Astrocyte (in vitro differentiated cells and primary cell): ENCODE results near the gene CIAO2B. TPM values are rescaled to one million over a fixed set of nuclear protein-coding genes. Genes with fewer than 3 reads are reported as not detected.

Source experiments
- DNase-seq: peaks from one replicate; pipeline ENCODE4 v3.0.0-alpha.2; 2010; ENCODE audit warnings: low read depth
- FAIRE-seq: peaks from 2 replicates; lab custom pipeline; 2011; peaks lifted over from hg19 to GRCh38; lab: Jason Lieb, UNC
- H2AFZ ChIP-seq: 2 replicates; pipeline ENCODE4 v1.6.0; 2012; ENCODE audit warnings: low read depth, low read length, inconsistent platforms
- H3K27ac ChIP-seq: 2 replicates; pipeline ENCODE4 v1.5.1; 2011; ENCODE audit warnings: low read depth, low read length, inconsistent platforms
- H3K27me3 ChIP-seq: 2 replicates; pipeline ENCODE4 v1.6.0; 2011; ENCODE audit warnings: low read length, inconsistent platforms; ENCODE audit not compliant: insufficient read depth
- H3K36me3 ChIP-seq: 2 replicates; pipeline ENCODE4 v1.5.1; 2011; ENCODE audit warnings: low read length, inconsistent platforms; ENCODE audit not compliant: insufficient read depth
- H3K4me1 ChIP-seq: 2 replicates; pipeline ENCODE4 v1.5.1; 2011; ENCODE audit warnings: low read length, inconsistent platforms; ENCODE audit not compliant: insufficient read depth
- H3K4me2 ChIP-seq: 2 replicates; pipeline ENCODE4 v1.6.0; 2012; ENCODE audit warnings: low read length, inconsistent platforms
- H3K4me3 ChIP-seq: 2 replicates; pipeline ENCODE4 v1.5.1; 2011; ENCODE audit warnings: low read depth, mild to moderate bottlenecking, low read length, inconsistent platforms; ENCODE audit not compliant: insufficient read depth
- H3K79me2 ChIP-seq: 2 replicates; pipeline ENCODE4 v1.6.0; 2012; ENCODE audit warnings: mild to moderate bottlenecking, low read length, inconsistent platforms; ENCODE audit not compliant: insufficient read depth
- H3K9ac ChIP-seq: 2 replicates; pipeline ENCODE4 v1.6.0; 2012; ENCODE audit warnings: mild to moderate bottlenecking, low read length, inconsistent platforms
- H3K9me3 ChIP-seq: 2 replicates; pipeline ENCODE4 v1.5.1; 2012; ENCODE audit warnings: low read depth, mild to moderate bottlenecking, low read length, inconsistent platforms; ENCODE audit not compliant: insufficient read depth
- H4K20me1 ChIP-seq: 2 replicates; pipeline ENCODE4 v1.6.0; 2012; ENCODE audit warnings: low read length, inconsistent platforms; ENCODE audit not compliant: insufficient read depth
- H3K27ac Mint-ChIP-seq: one replicate; pipeline ENCODE4 v1.8.0; 2021; ENCODE audit warnings: mild to moderate bottlenecking, mixed read lengths; ENCODE audit not compliant: unreplicated experiment
- H3K27me3 Mint-ChIP-seq: one replicate; pipeline ENCODE4 v1.8.0; 2021; ENCODE audit warnings: low read depth, mixed read lengths; ENCODE audit not compliant: unreplicated experiment
- H3K36me3 Mint-ChIP-seq: one replicate; pipeline ENCODE4 v1.8.0; 2021; ENCODE audit warnings: low read depth, mixed read lengths; ENCODE audit not compliant: unreplicated experiment
- H3K4me1 Mint-ChIP-seq: one replicate; pipeline ENCODE4 v1.8.0; 2021; ENCODE audit warnings: low read depth, mixed read lengths; ENCODE audit not compliant: unreplicated experiment
- H3K4me3 Mint-ChIP-seq: one replicate; pipeline ENCODE4 v1.8.0; 2021; ENCODE audit warnings: mild to moderate bottlenecking, moderate library complexity, mixed read lengths; ENCODE audit not compliant: unreplicated experiment
- H3K9me3 Mint-ChIP-seq: one replicate; pipeline ENCODE4 v1.8.0; 2021; ENCODE audit warnings: mild to moderate bottlenecking, mixed read lengths; ENCODE audit not compliant: unreplicated experiment
- CTCF ChIP-seq: IDR thresholded peaks from 2 replicates; pipeline ENCODE4 v1.5.1; 2011; ENCODE audit warnings: low read depth, mild to moderate bottlenecking, inconsistent platforms, low read length, moderate library complexity; ENCODE audit not compliant: insufficient read depth
- EZH2 ChIP-seq: IDR thresholded peaks from 2 replicates; pipeline ENCODE4 v1.6.1; 2012; ENCODE audit warnings: mild to moderate bottlenecking, low read length, inconsistent platforms; ENCODE audit not compliant: insufficient read depth
- total RNA-seq: library from RNA; stranded (reverse); gene quantifications from 2 replicates; pipeline ENCODE4 v1.2.1, GENCODE V29; 2021

The CIAO2B gene
- total RNA-seq, 1 donor from 2014 or later: 75.6 TPM

GRCh38 chr16:66919569-66920298 lies 14.5 kb downstream of the CIAO2B start:
- DNase-seq (no peak), FAIRE-seq (no peak)
- no peak overlapping the region for H2AFZ ChIP-seq
- Mint-ChIP-seq H3K27ac (no peak overlapping the region), H3K36me3 (peaks cover 7% of the 10 kb centered on the region), H3K27me3 (peaks cover 76% of the 10 kb centered on the region), H3K4me3 (no peak overlapping the region), H3K9me3 (peaks cover 4% of the 10 kb centered on the region), H3K4me1 (peaks cover 3% of the 10 kb centered on the region)
- TF ChIP-seq CTCF: no peak
- TF ChIP-seq EZH2: no peak
- peaks cover 34% of the 10 kb centered on the region for H3K27me3 ChIP-seq
- H4K20me1 ChIP-seq: peaks cover 15% of the 10 kb centered on the region
- H3K4me3 ChIP-seq: no peak overlapping the region
- no peak overlapping the region for H3K4me2 ChIP-seq
- peaks cover 7% of the 10 kb centered on the region for H3K4me1 ChIP-seq
- H3K9ac ChIP-seq: no peak overlapping the region
- no peaks in the 10 kb centered on the region for H3K9me3 ChIP-seq
- H3K79me2 ChIP-seq: no peaks in the 10 kb centered on the region
- no peaks in the 10 kb centered on the region for H3K36me3 ChIP-seq
- H3K27ac ChIP-seq: no peak overlapping the region

GRCh38 chr16:66918803-66919568 lies 15.2 kb downstream of the CIAO2B start, which contains the start of gene CDH16:
CDH16 (minus strand) TSS chr16:66918885; CDS start chr16:66918065, 820 bp downstream.
- peaks cover 12% of the 10 kb centered on the region for H4K20me1 ChIP-seq
- H2AFZ ChIP-seq: no peak within 1 kb of the TSS
- H3K4me3 ChIP-seq: no peak within 1 kb of the TSS
- H3K36me3 Mint-ChIP-seq: peaks cover 7% of the 10 kb centered on the region
- H3K4me1 ChIP-seq: peaks cover 6% of the 10 kb centered on the region
- H3K27ac ChIP-seq: no peak within 1 kb of the TSS
- DNase-seq (no peak), FAIRE-seq (no peak)
- H3K9me3 ChIP-seq: no peaks in the 10 kb centered on the region
- H3K4me2 ChIP-seq: no peak within 1 kb of the TSS
- H3K9ac ChIP-seq: no peak within 1 kb of the TSS
- H3K4me1 Mint-ChIP-seq: peaks cover 3% of the 10 kb centered on the region
- peaks cover 7% of the 10 kb centered on the region for H3K9me3 Mint-ChIP-seq
- H3K79me2 ChIP-seq: no peaks in the 10 kb centered on the region
- TF ChIP-seq CTCF: no peak
- no peak for TF ChIP-seq EZH2
- H3K27me3 ChIP-seq: peaks cover 29% of the 10 kb centered on the region
- no peak within 1 kb of the TSS for H3K27ac Mint-ChIP-seq
- no peak within 1 kb of the TSS for H3K4me3 Mint-ChIP-seq
- no peaks in the 10 kb centered on the region for H3K36me3 ChIP-seq
- peaks cover 80% of the 10 kb centered on the region for H3K27me3 Mint-ChIP-seq
